Stimulated activated CD4-positive, alpha-beta T cell treated with anti-CD3 and anti-CD28 coated beads, Interleukin-4, amount 100 ng/mL, for 1 hour (primary cell): ENCODE results near the gene STAMBPL1.
"Not testable (repeated sequence)": the region's sequence is repeated elsewhere in the genome, so short reads cannot be mapped to it uniquely, and the experiment has no call there.

Experiments
- DNase-seq: peaks from one replicate; pipeline ENCODE4 v3.0.0-alpha.2; 2020

Gene STAMBPL1

GRCh38 chr10:88858491-88858890 lies 21.6 kb upstream of the STAMBPL1 start:
- DNase-seq: no peak

- DNase-seq: no peak
These were observed 19.0 kb upstream of the STAMBPL1 start for GRCh38 chr10:88861036-88861435.

GRCh38 chr10:88865281-88865876 lies 14.7 kb upstream of the STAMBPL1 start:
- DNase-seq: no peak

- no peak for DNase-seq
These were observed 13.6 kb upstream of the STAMBPL1 start for GRCh38 chr10:88866454-88866853.

- no peak for DNase-seq
These were observed 10.0 kb upstream of the STAMBPL1 start for GRCh38 chr10:88870089-88870488.

- DNase-seq: no peak
These were observed 6.3 kb upstream of the STAMBPL1 start for GRCh38 chr10:88873757-88874156.

GRCh38 chr10:88874281-88874680 lies 5.8 kb upstream of the STAMBPL1 start:
- DNase-seq: no peak

GRCh38 chr10:88875081-88875480 lies 5.0 kb upstream of the STAMBPL1 start:
- no peak for DNase-seq

- no peak for DNase-seq
These were observed 2.7 kb upstream of the STAMBPL1 start for GRCh38 chr10:88877298-88877697.

GRCh38 chr10:88880282-88881076 lies 434 bp downstream of the STAMBPL1 start:
- DNase-seq: peak; percentile 66

- no peak for DNase-seq
These were observed 1.3 kb downstream of the STAMBPL1 start for GRCh38 chr10:88881320-88881719.

GRCh38 chr10:88881922-88882645 lies 2.0 kb downstream of the STAMBPL1 start:
- no peak for DNase-seq

GRCh38 chr10:88882646-88883447 lies 2.8 kb downstream of the STAMBPL1 start:
- DNase-seq: not testable (repeated sequence)

GRCh38 chr10:88883448-88883809 lies 3.4 kb downstream of the STAMBPL1 start:
- no peak for DNase-seq

GRCh38 chr10:88886557-88886956 lies 6.5 kb downstream of the STAMBPL1 start:
- DNase-seq: no peak

- DNase-seq: no peak
These were observed 8.9 kb downstream of the STAMBPL1 start for GRCh38 chr10:88888810-88889445.

- no peak for DNase-seq
These were observed 9.7 kb downstream of the STAMBPL1 start for GRCh38 chr10:88889559-88890337.

- DNase-seq: no peak
These were observed 10.8 kb downstream of the STAMBPL1 start for GRCh38 chr10:88890681-88891381.

- DNase-seq: no peak
These were observed 12.3 kb downstream of the STAMBPL1 start for GRCh38 chr10:88892222-88892967.

GRCh38 chr10:88893611-88894010 lies 13.6 kb downstream of the STAMBPL1 start:
- no peak for DNase-seq
